Kidney glomerular epithelial cell (primary cell): ENCODE data around the gene HBE1.
"Not testable (repeated sequence)": the region's sequence is repeated elsewhere in the genome, so short reads cannot be mapped to it uniquely, and the experiment has no call there.

Experiments
- DNase-seq: peaks from one replicate; lab custom pipeline; 2025; lab: John Stamatoyannopoulos, UW

HBE1 gene

DNA sequence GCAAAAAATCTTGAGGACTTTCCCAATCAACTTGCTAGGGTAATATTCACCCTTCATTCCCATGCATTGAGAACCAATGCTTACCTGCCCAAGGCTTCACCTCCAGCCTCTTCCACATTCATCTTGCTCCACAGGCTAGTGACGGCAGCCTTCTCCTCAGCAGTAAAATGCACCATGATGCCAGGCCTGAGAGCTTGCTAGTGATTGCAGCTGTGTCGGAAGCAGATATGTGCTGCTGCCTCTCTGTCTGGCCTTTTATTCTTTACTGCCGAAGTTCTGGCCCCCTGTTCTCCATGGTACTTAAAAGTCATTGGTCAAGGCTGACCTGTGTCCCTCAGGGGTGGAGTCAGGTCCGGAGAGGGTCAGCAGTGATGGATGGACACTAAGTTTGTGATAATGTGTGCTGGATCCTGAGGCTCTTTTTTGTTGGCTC is at the start of gene HBE1:
Gene HBE1, minus strand, starts transcription at position 231 of the 433 bp plus-strand sequence. Its CDS starts 55 bp downstream, at position 176.
- DNase-seq = no peak

DNA sequence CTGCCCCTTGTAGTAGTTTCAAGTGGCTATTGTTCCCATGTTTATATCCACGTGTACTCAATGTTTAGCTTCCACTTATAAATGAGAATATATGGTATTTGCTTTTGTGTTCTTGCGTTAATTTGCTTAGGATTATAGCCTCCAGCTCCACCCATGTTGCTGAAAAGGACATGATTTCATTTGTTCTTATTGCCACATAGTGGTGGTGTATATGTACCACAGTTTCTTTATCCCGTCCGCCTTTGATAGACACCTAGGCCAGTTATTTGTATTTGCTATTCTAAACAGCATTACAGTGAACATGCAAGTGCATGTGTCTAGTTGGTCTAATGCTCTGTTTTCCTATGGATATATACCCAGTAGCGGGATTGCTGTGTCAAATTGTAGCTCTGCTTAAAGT is 47.5 kb upstream of the HBE1 start:
- DNase-seq = no peak

DNA sequence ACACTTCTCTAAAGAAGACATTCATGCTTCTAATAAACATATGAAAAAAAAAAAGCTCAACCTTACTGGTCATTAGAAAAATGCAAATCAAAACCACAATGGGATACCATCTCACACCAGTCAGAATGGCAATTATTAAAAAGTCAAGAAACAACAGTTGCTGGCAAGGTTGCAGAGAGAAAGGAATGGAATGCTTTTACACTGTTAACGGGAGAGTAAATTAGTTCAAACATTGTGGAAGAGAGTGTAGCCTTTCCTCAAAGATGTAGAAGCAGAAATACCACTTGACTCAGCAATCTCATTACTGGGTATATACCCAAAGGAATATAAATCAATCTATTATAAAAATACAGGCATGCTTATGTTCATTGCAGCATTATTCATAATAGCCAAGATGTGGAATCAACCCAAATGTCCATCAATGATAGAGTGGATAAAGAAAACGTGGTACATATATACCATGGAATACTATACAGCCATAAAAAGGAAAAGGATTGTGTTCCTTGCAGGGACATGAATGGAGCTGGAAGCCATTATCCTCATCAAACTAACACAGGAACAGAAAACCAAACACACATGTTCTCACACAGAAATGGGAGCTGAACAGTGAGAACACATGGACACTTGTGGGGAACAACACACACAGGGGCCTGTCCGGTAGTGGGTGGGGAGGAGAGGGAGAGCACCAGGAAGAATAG is 43.7 kb upstream of the HBE1 start:
- not testable (repeated sequence) for DNase-seq

DNA sequence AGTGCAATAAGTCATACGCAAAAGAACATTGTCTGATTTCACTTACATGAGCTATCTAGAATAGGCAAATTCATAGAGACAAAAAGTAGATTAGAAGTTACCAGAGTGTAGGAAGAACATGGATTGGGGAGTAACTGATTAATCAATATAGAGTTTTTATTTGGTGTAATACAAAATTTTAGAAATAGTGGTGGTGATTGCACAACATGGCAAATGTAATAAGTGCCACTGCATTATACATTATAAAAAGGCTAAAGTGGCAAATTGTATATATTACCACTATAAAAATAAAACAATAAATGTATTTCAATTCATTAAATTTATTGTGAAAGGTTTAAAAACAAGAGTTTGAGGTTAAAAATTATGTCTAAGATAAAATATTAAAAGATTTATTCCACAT is 40.7 kb upstream of the HBE1 start:
- DNase-seq = no peak

DNA sequence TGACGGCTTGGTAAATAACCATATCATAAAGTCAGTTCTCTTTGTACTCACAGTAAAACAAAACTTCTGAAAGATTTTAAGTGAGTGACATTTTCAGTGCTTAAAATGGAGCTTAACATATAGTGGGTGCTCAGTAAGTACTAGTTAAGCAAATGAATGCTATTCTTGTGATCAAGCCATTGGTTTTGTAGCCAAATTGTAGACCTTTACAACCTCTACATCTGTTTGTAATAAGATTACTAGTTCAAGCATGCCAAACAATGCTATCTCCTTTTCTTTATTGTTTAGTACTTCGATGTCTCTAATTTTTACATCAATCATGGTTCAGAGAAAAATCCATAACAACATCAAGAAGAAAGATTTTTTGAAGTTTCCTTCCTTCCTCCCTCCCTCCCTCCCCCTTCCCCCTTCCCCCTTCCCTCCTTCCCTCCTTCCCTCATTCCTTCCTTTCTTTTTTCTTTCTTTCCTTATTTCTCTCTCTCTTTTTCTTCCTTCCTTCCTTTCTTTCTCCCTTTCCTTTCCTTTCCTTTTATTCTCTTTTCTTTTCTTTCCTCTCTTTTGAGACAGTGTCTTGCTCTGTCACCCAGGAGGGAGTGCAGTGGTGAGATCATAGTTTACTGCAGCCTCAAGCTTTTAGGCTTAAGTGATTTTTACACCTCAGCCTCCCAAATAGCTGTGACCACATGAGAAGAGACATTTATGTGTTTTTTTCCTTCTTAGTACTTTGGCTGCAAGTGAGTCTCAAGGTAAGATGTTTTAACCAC is 37.7 kb upstream of the HBE1 start:
- DNase-seq = no peak

DNA sequence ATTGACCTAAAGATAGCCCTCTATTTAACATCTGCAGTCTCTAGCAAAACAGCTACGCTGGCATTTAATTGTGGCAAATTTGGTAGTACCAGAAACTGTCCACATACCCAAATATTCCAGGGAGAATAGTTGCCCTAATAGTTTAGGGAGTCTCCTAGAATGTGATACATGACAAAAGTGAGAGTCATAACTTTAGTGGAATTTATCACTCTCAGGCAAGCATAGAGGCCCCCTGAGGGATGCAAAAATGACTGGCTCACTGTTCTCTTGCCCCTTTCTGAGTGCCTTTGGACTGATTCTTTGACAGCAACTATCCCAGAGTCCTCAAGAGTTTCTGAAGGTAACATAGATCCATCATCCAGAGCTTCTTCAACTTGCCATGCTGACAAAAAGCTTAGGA is 34.3 kb upstream of the HBE1 start:
- no peak for DNase-seq

DNA sequence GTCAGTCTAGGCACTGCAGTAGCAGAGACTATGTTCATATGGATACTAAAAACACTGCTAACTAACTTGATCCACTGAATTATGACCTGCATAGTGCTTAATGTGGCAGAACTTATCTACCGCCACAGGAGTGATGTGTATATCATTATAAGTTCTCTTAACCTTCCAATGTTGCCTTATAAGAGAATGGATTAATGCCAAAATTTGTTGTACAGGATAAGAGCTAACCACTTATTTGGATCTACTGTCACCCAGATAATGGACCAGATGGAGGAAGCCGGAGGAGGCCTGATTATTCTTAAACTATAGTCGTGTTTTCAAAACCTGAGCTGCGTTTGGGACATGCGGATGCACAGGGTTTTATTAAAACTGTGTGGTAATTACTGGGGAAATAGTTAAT is 33.9 kb upstream of the HBE1 start:
- no peak for DNase-seq

DNA sequence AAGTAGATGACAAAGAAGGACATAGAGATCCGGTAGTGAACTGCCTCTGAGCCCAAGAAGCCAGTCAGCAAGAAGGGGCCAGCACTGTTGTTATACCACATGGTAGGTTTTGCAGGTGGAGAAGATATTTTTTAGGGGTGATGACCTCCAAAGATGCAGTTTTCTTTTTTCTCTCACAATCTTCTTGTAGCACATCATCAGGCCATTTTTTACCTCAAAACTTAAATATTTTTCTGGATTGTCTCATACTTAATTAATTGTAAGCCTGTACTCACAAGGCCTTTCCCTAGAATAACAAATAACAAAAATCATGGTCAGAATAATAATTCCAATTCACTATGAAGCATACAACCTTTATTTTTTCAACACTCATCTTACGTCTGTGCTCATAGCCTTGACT is 32.1 kb upstream of the HBE1 start, which contains the start of gene OR51B4:
Gene OR51B4, minus strand, starts transcription at position 101 of the 400 bp plus-strand sequence. Its CDS starts 0 bp downstream, at position 101.
- no peak for DNase-seq

DNA sequence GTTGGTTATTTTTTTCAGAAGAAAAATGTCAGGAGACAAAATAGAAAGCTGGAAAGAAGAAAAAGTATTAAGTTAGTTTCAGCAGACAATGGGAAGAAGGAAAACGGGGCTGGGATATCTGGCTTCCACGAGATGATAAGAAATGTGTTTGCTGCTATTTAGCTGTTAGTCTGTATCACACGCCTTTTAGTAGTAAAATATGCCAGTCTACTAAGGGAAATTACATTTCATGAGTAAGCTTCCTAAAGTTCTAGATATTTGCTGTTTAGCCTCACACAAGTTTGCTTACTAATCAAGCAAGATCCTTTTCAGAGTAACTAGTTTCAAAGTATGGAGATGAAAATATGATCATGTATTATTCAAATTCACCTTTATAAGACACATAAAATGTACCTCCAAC is 30.5 kb upstream of the HBE1 start:
- no peak for DNase-seq

DNA sequence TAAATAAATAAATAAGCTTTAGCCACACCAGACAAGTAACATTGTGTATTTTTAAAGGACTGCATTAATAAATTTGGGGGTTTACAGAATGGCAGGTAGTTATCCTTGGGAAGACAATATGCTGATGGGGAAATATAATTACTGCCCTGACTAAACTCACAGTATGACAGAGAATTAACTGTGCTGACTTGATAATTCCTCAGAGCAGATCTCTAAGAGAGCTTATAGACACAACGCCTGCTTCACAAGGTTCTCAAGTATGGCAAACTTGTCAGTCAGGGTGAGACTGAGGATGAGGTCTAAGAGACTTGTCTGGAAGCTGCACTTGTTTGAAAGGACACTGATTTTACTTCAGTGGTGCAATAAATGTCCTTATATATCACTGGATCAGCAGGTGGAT is 28.7 kb upstream of the HBE1 start:
- no peak for DNase-seq

DNA sequence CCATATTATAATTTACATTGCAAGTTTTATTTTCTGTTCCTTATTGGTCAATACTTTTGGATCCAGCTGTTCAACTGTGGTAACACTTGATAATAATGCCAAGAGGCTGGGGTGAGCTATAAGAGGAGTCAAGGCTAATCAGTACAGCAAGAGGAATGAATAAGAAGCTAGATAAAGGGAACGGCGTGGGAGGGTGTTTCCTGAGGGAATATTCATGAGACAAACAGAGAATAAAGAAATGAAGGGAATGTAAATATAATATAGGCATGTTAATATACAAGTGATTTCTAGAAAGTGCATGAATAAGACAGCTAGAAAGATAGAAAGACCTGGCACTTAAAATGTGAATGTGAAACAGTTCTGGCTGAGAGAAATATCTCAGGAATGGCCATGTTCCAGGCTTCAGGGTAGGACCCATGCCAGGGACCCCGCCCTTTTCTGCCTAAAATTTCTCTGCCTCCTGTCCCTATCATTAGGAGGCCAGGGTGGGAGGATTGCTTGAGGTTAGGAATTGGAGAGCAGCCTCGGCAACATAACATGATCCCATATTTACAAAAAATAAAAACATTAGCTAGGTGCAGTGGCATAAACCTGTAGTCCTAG is 28.1 kb upstream of the HBE1 start:
- DNase-seq = no peak

DNA sequence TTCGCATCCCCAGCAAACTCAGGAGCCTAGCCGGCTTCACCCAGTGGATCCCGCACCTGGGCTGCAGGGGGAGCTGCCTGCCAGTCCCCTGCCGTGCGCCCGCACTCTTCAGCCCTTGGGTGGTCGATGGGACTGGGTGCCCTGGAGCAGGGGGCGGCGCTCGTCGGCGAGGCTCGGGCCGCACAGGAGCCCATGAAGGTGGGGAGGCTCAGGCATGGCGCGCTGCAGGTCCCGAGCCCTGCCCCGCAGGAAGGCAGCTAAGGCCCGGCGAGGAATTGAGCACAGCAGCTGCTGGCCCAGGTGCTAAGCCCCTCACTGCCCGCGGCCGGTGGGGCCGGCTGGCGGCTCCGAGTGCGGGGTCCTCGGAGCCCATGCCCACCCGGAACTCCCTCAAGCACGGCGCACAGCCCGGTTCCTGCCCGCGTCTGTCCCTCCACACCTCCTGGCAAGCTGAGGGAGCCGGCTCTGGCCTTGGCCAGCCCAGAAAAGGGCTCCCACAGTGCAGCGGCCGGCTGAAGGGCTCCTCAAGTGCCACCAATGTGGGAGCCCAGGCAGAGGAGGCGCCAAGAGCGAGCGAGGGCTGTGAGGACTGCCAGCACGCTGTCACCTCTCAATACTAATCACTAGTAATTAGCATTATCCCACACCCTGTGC is 24.7 kb upstream of the HBE1 start:
- not testable (repeated sequence) for DNase-seq

DNA sequence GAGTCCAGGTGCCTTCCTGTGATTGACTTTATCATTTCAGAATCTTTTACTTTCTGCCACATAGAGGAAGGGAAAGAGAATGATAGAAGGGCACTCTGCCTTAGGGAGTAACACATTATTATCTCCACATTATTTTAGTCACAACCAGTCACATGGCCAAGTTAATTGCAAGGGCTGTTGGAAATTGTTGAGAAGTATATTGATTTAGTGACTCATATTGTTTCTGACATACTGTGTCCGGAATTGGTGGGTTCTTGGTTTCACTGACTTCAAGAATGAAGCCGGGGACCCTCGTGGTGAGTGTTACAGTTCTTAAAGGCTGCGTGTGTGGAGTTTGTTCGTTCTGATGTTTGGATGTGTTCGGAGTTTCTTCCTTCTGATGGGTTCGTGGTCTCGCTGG is 23.3 kb upstream of the HBE1 start:
- DNase-seq = no peak

DNA sequence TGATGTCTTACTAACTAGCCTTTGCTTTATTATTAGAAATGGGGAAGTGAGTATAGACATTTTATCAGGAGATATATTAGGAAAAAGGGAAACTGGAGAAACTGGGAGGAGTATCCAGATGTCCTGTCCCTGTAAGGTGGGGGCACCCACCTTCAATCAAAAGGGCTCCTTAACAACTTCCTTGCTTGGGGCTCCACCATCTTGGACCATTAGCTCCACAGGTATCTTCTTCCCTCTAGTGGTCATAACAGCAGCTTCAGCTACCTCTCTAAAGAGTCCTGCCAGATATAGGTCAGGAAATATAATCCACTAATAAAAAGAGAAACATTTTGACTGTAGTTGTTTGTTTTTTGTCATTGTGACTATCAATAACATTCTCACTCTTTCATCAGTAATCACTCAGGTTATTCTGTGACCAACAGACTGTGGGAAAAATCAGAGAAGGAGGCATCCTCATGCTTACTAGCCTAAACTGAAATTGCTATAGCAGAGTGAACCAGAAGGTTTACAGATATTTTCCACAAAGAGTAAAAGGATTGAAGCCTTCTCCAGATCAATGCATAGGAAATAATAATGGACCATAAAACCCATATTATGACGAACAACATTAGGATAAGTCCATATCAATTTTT is 21.6 kb upstream of the HBE1 start:
- no peak for DNase-seq

DNA sequence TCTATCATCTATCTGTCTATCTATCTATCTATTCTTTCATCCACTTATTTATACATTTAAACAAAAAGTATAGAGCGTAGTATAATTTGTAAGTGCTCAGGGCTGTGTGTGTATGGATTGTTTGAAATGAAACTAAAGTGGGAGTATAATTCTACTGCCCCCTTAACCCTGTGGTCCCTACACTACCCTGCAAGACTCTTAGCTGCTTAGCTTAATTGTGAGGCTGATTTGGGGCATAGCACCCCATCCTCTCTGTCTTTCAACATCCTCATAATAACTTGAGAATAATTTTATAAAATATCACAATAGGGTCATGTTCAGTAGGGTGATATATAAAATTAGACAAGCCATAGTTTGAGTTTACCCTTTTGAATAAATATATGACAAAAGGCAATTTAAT is 20.4 kb upstream of the HBE1 start:
- DNase-seq = no peak

DNA sequence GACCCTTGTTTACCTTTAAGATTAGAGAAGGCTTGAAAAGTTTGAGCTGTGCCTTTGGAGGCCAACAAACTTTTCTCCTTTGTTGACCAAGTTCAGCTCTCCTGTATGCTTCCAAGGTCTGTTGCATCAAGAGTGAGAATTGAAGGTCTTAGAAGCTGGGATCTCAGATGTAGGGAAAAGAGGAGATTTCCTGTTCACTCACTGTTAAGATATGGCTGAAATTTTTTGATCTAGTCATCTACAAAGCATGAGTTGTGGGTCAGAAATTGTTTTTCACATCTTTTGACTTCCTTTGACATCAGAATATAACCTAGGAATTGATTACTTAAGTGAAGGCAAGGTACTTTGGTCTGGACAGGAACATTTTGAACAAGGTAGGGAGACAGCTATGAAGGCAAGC is 20.0 kb upstream of the HBE1 start:
- no peak for DNase-seq

DNA sequence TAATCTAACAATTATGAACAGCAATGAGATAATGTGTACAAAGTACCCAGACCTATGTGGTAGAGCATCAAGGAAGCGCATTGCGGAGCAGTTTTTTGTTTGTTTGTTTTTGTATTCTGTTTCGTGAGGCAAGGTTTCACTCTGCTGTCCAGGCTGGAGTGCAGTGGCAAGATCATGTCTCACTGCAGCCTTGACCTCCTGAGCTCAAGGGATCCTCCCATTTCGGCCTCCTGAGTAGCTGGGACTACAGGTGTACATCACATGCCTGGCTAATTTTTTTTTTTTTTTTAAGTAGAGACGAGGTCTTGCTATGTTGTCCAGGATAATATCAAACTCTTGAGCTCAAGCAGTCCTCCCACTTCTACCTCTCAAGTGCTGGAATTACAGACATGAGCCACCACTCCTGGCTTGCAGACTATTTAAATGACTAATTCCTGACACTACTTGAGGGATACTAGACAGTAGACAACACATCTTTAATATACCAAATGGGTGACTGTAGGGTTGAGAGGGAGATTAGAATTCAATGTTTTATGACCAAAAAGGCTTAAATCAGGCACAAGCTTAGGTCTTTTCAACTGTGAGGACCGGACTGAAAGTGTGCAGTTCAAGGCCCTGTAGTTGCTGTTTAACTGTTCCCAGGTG is 19.3 kb upstream of the HBE1 start:
- DNase-seq = no peak

DNA sequence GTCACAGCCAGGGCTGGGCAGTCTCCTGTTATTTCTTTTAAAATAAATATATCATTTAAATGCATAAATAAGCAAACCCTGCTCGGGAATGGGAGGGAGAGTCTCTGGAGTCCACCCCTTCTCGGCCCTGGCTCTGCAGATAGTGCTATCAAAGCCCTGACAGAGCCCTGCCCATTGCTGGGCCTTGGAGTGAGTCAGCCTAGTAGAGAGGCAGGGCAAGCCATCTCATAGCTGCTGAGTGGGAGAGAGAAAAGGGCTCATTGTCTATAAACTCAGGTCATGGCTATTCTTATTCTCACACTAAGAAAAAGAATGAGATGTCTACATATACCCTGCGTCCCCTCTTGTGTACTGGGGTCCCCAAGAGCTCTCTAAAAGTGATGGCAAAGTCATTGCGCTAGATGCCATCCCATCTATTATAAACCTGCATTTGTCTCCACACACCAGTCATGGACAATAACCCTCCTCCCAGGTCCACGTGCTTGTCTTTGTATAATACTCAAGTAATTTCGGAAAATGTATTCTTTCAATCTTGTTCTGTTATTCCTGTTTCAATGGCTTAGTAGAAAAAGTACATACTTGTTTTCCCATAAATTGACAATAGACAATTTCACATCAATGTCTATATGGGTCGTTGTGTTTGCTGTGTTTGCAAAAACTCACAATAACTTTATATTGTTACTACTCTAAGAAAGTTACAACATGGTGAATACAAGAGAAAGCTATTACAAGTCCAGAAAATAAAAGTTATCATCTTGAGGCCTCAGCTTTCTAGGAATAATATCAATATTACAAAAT is 18.6 kb upstream of the HBE1 start:
- DNase-seq = no peak

DNA sequence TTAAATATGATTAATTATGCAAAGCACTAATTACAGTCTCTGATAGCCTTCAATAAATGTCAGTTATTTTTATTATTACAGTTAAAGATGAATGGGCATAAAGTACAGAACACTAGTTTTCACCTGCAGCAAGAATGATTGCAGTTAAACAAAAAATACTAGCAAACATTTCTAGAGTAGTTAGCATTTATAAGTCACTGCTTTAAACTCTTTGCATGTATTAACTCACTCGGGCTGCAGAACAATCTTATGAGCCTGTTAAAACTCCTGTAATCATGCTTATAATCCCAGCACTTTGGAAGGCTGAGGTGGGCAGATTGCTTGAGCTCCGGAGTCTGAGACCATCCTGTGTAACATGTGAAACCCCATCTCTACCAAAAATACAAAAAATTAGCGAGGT is 17.2 kb upstream of the HBE1 start:
- DNase-seq = no peak

DNA sequence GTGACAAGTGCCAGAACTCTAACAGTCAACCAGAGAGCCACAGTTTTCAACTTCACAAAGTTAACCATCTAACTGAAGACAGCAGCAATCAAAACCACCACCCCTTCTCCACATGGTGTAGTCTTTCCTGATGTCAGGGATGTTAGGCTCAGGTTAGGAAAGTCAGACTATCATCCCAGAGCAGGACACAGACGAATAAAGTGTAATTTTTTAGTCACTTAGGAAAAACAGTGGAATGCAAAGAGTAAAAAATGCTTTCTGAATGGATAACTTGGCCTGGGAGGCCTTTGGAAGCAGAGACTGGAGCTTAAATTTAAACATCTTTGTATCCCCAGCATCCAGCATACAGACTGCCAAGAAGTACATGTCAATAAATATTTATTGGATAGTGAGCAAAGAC is 16.6 kb upstream of the HBE1 start:
- no peak for DNase-seq
